ENCODE results near the gene UBE2Q1.

The UBE2Q1 gene

DNA sequence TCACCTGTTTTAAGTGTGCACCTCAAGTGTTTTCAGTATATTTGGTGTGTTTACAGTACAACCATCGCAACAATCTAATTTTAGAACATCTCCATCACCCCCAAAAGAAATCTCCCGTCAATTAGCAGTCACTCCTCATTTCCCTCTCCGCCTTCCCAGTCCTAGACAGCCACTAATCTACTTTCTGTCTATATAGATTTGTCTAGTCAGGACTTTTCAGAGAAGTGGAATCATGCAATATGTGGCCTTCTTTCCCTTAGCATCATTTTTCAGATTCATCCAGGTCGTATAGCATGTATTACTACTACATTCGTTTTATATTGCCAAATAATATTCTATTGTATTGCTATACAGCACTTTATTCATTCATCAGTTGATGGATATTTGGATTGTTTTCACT is 54.6 kb downstream of the UBE2Q1 start:
- DNase-seq (ENCODE audit: low read depth in 3 of 3): no peak

DNA sequence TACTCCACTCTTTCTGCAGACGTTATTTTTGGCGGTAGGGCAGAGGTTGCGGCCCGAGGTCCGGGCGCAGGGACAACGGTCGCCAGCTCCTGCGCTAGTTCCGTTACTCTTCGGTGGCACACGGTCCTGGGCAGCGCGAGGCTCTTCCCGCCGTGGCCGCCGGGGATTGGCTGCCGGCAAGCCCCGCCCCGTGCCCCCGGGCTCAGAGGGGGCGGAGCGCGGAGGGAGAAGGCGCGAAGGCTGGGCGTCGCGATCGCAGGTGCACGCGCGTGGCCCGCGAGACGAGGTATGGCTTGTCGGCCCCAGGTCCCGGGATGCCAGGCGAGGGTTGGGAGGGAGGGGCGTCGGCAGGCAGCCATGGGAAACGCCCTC is 55.7 kb downstream of the UBE2Q1 start:
- no peak for DNase-seq (ENCODE audit: low read depth in 3 of 3)

DNA sequence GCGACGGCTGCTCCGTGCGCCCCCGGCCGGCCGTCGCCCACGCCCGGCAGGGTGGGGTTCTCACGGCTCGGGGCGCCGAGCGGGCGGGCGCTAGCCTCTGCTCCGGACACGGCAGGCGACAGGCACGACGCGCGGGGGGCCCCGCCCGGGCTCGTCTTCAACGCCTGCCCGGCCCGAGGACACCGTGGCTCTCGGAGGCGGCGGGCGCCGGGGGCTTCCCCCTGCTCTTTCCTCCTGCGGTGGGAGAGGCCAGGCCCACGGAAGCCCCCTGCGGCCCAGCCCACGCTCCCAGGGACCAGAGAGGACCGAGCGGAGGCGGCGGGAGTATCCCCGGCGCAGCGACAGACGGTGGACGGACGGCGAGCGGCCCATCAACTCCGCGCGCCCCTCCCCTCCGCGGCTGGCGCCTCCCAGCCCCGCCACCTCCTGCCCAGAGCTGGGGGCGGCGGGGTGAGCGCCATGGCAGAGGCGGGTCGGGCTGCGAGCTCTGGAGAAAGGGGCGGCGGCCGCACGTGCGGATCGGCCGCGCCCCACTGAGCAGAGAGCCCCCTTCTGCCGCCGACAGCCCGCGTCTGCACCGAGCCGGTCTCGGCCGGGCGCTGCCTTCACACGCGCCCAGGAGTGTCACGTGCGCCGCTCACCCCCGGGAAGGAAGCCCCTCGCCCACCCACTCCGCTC is 56.3 kb downstream of the UBE2Q1 start, which contains the start of the genes SHE and TDRD10:
Gene SHE, minus strand, starts transcription at position 347 of the 678 bp plus-strand sequence. CDS start 386 bp downstream, outside the sequence.
Gene TDRD10, plus strand, starts transcription at position 154 of the 678 bp plus-strand sequence. CDS start 4,685 bp downstream, outside the sequence.
- DNase-seq (ENCODE audit: low read depth in 3 of 3): no peak

DNA sequence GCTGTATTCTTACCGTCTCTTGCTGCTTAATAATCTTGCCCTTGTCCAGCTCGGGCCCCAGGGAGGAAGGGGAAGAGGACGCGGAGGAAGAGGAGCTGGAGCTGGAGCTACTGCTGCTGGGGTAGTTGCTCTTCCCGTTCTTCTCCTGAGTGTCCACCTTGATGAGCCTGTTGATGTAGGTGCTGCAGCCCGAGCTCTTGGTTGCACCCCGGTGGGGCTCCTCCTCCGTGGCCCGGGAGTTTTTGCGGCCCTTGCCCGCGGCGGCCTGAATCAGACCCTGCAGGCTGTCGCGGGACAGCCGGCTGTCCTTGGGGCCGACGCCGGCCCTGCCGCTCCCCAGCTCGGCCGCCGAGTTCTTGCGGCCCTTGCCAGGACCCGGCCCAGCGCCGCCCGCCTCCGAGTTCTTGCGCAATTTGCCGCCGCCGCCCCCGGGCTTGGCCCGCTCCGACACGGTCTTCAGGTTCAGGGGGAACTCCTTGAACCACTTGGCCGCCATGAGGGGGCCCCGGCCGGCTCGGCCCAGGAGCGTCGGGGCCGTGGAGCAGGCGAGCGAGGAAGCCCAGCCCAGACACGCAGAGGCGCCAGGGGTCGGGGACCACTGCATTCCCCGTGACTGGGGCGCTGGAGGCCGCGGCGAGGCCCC is 56.9 kb downstream of the UBE2Q1 start:
- no peak for DNase-seq (ENCODE audit: low read depth in 3 of 3)

DNA sequence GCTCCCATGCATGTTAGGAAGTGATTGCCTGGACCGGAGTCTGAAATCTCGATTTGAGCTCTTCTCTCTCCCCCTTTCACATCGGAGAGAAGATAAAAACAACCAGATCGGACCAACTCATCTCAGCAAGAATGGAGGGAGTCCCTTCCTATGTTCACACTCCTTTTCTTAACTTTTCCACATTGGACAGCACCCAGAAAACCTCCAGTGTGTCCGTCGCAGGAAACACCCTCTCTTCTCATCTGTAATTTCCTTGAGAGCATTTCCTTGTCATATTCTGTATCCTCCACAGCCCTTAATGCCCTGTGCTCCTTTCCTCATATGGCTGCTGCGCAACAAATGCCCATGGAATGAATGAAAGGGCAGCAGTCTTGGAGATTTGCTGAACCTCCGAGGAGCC is 57.9 kb downstream of the UBE2Q1 start:
- no peak for DNase-seq (ENCODE audit: low read depth in 3 of 3)

DNA sequence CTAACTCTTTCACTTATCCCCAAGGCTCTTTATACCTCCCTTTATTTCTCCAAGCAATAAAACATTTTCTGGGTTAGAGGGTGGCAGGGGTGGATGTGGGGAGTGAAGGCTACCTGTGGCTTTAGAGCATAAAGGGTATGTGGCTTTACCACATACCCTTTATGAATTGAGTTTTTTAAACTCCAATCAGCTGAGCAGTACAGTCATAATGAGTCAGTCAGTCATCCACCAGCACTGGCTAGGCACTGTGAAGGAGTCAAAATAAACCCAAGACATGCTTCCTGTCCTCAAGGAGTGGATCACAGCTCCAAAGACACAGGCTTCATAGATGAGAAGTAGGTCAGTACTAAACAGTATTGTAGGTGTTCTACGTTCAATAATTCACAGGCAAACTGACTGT is 59.0 kb downstream of the UBE2Q1 start:
- no peak for DNase-seq (ENCODE audit: low read depth in 3 of 3)

Data from stimulated activated CD4-positive, alpha-beta T cell treated with anti-CD3 and anti-CD28 coated beads, TNF-alpha, amount 100 ng/mL, for 4 hours (primary cell).